Transverse colon (tissue), 4 donors: ENCODE measurements around the gene C2CD4D.

Source experiments
- CTCF ChIP-seq, 5 experiments: fragments of 200-600 bp in 3 of 5; fragments of 450-650 bp in 2 of 5; sonication (generic) in 3 of 5; IDR thresholded peaks; 1 replicate in 2 of 5; 2 replicates in 3 of 5; pipeline ENCODE4 v1.5.1; 2016 to 2017; ENCODE audit warnings: antibody characterized with exemption in 5 of 5, inconsistent platforms in 3 of 5, mild to moderate bottlenecking in 2 of 5, moderate library complexity in 1 of 5
- EP300 ChIP-seq: sonication (generic); formaldehyde crosslinking; IDR thresholded peaks from one replicate; pipeline ENCODE4 v1.6.1; 2017; ENCODE audit warnings: antibody characterized with exemption, low read depth
- POLR2A ChIP-seq: fragments of 450-650 bp; IDR thresholded peaks from one replicate; pipeline ENCODE4 v1.6.1; 2016; ENCODE audit warnings: antibody characterized with exemption, mild to moderate bottlenecking, moderate library complexity
- POLR2AphosphoS5 ChIP-seq, 3 donors: sonication (generic); formaldehyde crosslinking; IDR thresholded peaks; one replicate each; pipeline ENCODE4 v1.6.1; 2016; ENCODE audit warnings: antibody characterized with exemption in 3 of 3

- TF ChIP-seq CTCF (IDR thresholded peaks at IDR 0.05), result no peak
- no peak for TF ChIP-seq POLR2A
- TF ChIP-seq EP300, result no peak
- TF ChIP-seq POLR2AphosphoS5 (IDR thresholded peaks at IDR 0.05), result no peak
Measured at GRCh38 chr1:151858030-151858746, 18.6 kb upstream of the C2CD4D start.
